Mucosa of stomach (tissue), 1 donor: Measurements from ENCODE around the gene SULT1A2.
"Not testable (repeated sequence)": the region's sequence is repeated elsewhere in the genome, so short reads cannot be mapped to it uniquely, and the experiment has no call there.

Experiments used
- H3K27me3 ChIP-seq: one replicate; pipeline ENCODE4 v1.7.0; 2013; ENCODE audit warnings: mild to moderate bottlenecking, low read length; ENCODE audit not compliant: control insufficient read depth, insufficient read depth
- H3K36me3 ChIP-seq: one replicate; pipeline ENCODE4 v1.7.0; 2013; ENCODE audit warnings: low read length; ENCODE audit not compliant: control insufficient read depth, insufficient read depth
- H3K4me1 ChIP-seq: one replicate; pipeline ENCODE4 v1.7.0; 2013; ENCODE audit warnings: mild to moderate bottlenecking, low read length; ENCODE audit not compliant: control insufficient read depth, insufficient read depth
- H3K4me3 ChIP-seq: one replicate; pipeline ENCODE4 v1.7.0; 2013; ENCODE audit warnings: low read length
- H3K9ac ChIP-seq: one replicate; pipeline ENCODE4 v1.7.0; 2013; ENCODE audit warnings: mild to moderate bottlenecking, low read length, moderate library complexity
- H3K9me3 ChIP-seq: one replicate; pipeline ENCODE4 v1.7.0; 2013; ENCODE audit warnings: mild to moderate bottlenecking, low read length, moderate library complexity; ENCODE audit not compliant: control insufficient read depth
- donor health status: Pancreatic carcinoma.

SULT1A2 gene

DNA sequence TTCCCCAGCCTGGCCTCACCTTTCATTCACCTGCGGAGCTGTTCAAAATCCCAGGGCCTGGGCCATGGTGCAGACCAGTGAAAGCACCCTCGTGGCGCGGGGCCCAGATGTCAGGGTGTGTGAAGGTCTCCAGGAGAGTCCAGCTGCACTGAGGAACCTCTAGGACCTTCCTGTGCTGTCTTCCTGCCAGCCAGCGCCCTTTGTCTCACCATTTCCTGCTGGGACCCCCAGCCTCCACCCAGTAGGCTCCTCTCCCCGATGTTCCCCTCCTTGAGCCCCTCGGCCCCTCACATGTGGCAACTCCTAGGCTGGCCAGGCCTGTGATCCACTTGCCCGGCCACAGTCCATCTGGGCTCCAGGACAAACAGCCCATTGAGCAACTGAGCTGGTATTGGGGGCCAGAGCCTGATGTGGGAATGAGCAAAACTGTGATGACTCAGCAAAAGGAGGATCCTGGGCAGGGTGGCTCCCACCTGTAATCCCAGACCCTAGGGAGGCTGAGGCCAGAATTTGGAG, 677 bp downstream of the SULT1A2 start:
- Histone ChIP-seq H3K9ac (peak overlapping the region; percentile 18), H3K9me3 (no peaks in the 10 kb centered on the region), H3K27me3 (no peaks in the 10 kb centered on the region), H3K36me3 (no peaks in the 10 kb centered on the region), H3K4me1 (peaks cover 15% of the 10 kb centered on the region), H3K4me3 (no peak overlapping the region)

- H3K9ac ChIP-seq, H3K27me3 ChIP-seq, H3K9me3 ChIP-seq, H3K4me3 ChIP-seq, H3K36me3 ChIP-seq: not testable (repeated sequence)
- peaks cover 15% of the 10 kb centered on the region for H3K4me1 ChIP-seq
Measured at GRCh38 chr16:28595451-28595850, 1.4 kb downstream of the SULT1A2 start.

GRCh38 chr16:28592979-28593553, 3.8 kb downstream of the SULT1A2 start:
- no peak overlapping the region for H3K4me3 ChIP-seq
- no peak overlapping the region for H3K9ac ChIP-seq
- peaks cover 15% of the 10 kb centered on the region for H3K4me1 ChIP-seq
- no peaks in the 10 kb centered on the region for H3K36me3 ChIP-seq
- no peaks in the 10 kb centered on the region for H3K27me3 ChIP-seq
- no peaks in the 10 kb centered on the region for H3K9me3 ChIP-seq

- Histone ChIP-seq H3K27me3 (no peaks in the 10 kb centered on the region), H3K9me3 (no peaks in the 10 kb centered on the region), H3K4me3 (no peak overlapping the region), H3K9ac (no peak overlapping the region), H3K4me1 (peaks cover 15% of the 10 kb centered on the region), H3K36me3 (no peaks in the 10 kb centered on the region)
Measured at GRCh38 chr16:28592511-28592910, 4.3 kb downstream of the SULT1A2 start.

- H3K4me1 ChIP-seq: peaks cover 3% of the 10 kb centered on the region
- no peaks in the 10 kb centered on the region for H3K27me3 ChIP-seq
- H3K4me3 ChIP-seq: no peak overlapping the region
- no peak overlapping the region for H3K9ac ChIP-seq
- H3K36me3 ChIP-seq: no peaks in the 10 kb centered on the region
- H3K9me3 ChIP-seq: no peaks in the 10 kb centered on the region
Measured at GRCh38 chr16:28591355-28591754, 5.5 kb downstream of the SULT1A2 start.

- Histone ChIP-seq H3K27me3 (no peaks in the 10 kb centered on the region), H3K4me1 (no peaks in the 10 kb centered on the region), H3K4me3 (no peak overlapping the region), H3K36me3 (no peaks in the 10 kb centered on the region), H3K9me3 (no peaks in the 10 kb centered on the region), H3K9ac (no peak overlapping the region)
Measured at GRCh38 chr16:28590384-28591340, 6.2 kb downstream of the SULT1A2 start.

GRCh38 chr16:28589930-28590329, 6.9 kb downstream of the SULT1A2 start:
- Histone ChIP-seq H3K9ac (no peak overlapping the region), H3K36me3 (no peaks in the 10 kb centered on the region), H3K4me1 (no peaks in the 10 kb centered on the region), H3K9me3 (no peaks in the 10 kb centered on the region), H3K4me3 (no peak overlapping the region), H3K27me3 (no peaks in the 10 kb centered on the region)

- Histone ChIP-seq H3K4me1 (no peaks in the 10 kb centered on the region), H3K4me3 (no peak overlapping the region), H3K9me3 (no peaks in the 10 kb centered on the region), H3K36me3 (no peaks in the 10 kb centered on the region), H3K27me3 (no peaks in the 10 kb centered on the region), H3K9ac (no peak overlapping the region)
Measured at GRCh38 chr16:28589069-28589468, 7.8 kb downstream of the SULT1A2 start.

DNA sequence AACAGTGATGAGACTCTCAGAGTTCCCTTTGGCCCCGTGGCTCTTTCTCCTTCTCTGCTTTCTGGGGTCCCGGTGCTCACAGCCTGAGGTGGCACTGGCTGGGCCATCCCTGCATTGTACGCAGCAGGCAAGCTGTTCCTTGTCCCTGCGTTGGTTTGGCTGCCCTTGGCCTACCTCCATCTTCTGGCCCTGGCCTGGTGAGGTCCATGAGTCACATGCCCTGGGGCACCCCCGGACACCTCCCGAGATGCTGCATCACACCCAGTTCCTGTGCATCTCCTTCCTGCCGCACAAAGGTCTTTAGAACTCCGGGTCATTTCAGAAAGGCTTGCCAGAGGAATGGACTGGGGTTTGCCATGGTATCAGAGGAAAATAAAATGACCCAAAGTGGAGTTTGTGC, 9.5 kb downstream of the SULT1A2 start:
- no peaks in the 10 kb centered on the region for H3K27me3 ChIP-seq
- no peaks in the 10 kb centered on the region for H3K4me1 ChIP-seq
- no peak overlapping the region for H3K4me3 ChIP-seq
- H3K9ac ChIP-seq: no peak overlapping the region
- no peaks in the 10 kb centered on the region for H3K36me3 ChIP-seq
- H3K9me3 ChIP-seq: no peaks in the 10 kb centered on the region

GRCh38 chr16:28586466-28586865, 10.4 kb downstream of the SULT1A2 start:
- no peaks in the 10 kb centered on the region for H3K4me1 ChIP-seq
- no peak overlapping the region for H3K4me3 ChIP-seq
- H3K27me3 ChIP-seq: no peaks in the 10 kb centered on the region
- no peaks in the 10 kb centered on the region for H3K36me3 ChIP-seq
- no peak overlapping the region for H3K9ac ChIP-seq
- no peaks in the 10 kb centered on the region for H3K9me3 ChIP-seq

DNA sequence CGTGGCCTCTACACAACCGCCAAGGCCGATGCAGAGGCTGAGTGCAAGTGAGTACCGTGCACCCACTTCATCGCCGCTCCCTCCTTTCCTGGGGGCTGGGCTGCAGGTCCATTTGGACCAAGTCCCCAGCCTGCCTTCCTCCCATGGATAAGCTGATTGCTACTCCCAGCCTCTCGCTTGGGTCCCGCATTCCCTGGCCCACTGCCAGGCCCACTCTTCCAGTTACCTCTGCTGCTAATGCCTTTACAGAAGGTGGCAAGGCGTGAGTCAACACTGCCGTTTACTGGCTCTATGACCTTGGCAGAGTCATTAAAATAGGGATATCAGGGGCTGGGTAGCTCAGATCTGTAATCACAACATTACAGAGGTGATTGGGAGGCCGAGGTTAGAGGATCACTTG, 11.2 kb downstream of the SULT1A2 start:
- Histone ChIP-seq H3K36me3 (no peaks in the 10 kb centered on the region), H3K4me1 (no peaks in the 10 kb centered on the region), H3K27me3 (no peaks in the 10 kb centered on the region), H3K4me3 (no peak overlapping the region), H3K9me3 (no peaks in the 10 kb centered on the region), H3K9ac (no peak overlapping the region)

DNA sequence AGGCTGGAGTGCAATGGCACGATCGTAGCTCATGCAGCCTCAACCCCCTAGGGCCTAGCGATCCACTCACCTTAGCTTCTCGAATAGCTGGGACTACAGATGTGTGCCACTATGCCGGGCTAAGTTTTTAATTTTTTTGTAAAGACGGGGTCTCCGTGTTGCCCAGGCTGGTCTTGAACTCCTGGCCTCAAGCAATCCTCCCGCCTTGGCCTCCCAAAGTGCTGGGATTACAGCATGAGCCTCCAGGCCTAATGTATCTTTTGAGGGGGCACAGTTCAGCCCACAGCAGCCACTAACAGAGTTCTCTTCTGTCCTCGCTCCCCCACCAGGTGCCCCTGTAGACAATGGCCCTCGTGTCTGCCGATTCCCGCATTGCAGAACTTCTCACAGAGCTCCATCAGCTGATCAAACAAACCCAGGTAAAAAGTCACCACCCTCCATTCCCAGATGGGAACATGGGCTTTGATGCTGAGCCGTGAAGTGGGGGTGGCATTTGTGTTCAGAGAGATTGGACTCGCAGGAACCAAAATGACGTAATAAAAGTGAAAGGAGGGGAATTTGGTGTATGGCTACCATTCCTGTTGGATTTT, 16.0 kb downstream of the SULT1A2 start:
- no peak overlapping the region for H3K9ac ChIP-seq
- H3K4me1 ChIP-seq: no peaks in the 10 kb centered on the region
- H3K27me3 ChIP-seq: no peaks in the 10 kb centered on the region
- H3K4me3 ChIP-seq: no peak overlapping the region
- no peaks in the 10 kb centered on the region for H3K36me3 ChIP-seq
- no peaks in the 10 kb centered on the region for H3K9me3 ChIP-seq
